ENCODE measurements around the gene ZDHHC12. TPM values are rescaled to one million over a fixed set of nuclear protein-coding genes. Genes with fewer than 3 reads are reported as not detected.

ZDHHC12 gene
- total RNA-seq, 1 donor from 2014 or later = 40.0 TPM

DNA sequence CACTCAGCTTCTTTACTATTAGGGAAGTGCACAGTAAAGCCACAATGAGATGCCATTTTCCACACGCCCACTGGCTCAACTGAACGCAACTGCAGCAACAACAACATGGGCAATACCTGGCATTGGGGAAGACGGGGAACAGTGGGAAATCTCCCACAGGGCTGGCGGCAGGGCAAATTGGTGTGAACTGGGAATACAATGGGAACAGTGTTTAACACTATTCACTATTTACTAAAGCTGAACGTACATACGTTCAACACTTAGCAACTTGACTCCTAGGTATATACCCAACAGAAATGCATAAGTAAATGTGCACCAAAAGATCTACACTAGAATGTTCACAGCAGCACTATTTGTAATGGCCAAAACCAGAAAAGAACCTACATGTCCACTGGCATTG, 33.7 kb upstream of the ZDHHC12 start:
- ATAC-seq (ENCODE audit: low read depth) (no peak), DNase-seq (no peak)
- intact Hi-C loops (cut with micrococcal nuclease) = no loop called here
- Mint-ChIP-seq H3K4me3 (no peak overlapping the region), H3K27ac (no peak overlapping the region), H3K27me3 (no peaks in the 10 kb centered on the region), H3K9me3 (no peaks in the 10 kb centered on the region), H3K4me1 (no peaks in the 10 kb centered on the region), H3K36me3 (ENCODE audit: low read depth) (peaks cover 9% of the 10 kb centered on the region)
- ChIA-PET POLR2A (no interaction called here), CTCF (no interaction called here)
- TF ChIP-seq, protein P1, sequence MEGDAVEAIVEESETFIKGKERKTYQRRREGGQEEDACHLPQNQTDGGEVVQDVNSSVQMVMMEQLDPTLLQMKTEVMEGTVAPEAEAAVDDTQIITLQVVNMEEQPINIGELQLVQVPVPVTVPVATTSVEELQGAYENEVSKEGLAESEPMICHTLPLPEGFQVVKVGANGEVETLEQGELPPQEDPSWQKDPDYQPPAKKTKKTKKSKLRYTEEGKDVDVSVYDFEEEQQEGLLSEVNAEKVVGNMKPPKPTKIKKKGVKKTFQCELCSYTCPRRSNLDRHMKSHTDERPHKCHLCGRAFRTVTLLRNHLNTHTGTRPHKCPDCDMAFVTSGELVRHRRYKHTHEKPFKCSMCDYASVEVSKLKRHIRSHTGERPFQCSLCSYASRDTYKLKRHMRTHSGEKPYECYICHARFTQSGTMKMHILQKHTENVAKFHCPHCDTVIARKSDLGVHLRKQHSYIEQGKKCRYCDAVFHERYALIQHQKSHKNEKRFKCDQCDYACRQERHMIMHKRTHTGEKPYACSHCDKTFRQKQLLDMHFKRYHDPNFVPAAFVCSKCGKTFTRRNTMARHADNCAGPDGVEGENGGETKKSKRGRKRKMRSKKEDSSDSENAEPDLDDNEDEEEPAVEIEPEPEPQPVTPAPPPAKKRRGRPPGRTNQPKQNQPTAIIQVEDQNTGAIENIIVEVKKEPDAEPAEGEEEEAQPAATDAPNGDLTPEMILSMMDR (IDR thresholded peaks at IDR 0.05) = no peak

DNA sequence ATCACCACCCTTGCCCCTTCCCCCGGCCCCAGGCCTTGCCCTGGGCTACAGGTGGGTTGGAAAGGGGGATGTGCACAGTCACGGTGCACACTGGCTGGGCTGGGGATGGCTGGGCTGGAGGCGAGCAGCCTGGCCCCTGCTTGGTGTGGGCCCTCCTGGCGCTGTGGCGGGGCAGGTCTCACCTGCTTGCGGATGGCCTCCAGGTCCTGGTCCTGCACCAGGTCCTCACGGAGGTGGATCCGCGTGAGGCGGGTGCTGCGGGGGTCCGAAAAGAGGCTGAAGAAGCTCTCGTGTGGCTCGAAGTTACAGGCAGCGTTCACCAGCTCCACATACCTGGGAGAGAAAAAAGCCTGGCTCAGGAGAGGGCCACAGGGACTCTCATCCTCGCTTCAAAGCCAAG, 29.7 kb upstream of the ZDHHC12 start:
- POLR2A ChIA-PET = no interaction called here

DNA sequence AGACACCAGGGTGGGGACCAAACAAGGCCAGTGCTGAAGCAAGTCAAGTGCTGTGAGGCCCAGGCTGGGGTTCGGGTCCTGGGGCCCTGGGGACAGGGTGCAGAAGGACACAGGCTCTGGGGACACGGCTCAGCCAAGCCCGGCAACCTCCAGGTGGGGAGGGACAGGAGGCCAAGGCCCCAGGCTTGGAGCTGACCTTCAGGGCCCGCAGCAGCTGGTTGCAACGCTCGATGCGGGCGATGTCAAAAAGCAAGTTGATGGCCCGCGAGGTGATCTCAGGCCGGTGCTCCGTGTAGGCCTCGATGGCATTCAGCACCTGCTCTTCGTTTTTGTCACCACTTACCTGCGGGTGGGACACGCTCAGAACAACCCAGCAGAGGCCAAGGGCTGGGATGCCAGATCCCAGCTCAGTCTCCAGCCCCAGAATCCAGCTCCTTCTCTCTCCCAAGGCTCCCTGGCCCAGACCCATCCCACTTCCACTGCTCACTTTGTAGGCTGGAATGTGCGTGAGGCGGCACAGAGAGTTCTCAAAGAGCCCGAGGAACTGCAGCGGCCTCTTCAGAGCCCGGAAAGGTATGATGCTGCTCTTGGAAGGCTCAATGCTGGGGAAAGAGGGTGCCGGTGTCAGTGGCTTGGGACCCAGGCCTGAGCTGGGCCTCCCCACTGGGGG, 27.1 kb upstream of the ZDHHC12 start:
- POLR2A ChIA-PET = no interaction called here
- DNase-seq (no peak), ATAC-seq (ENCODE audit: low read depth) (no peak)
- Mint-ChIP-seq H3K27me3 (no peaks in the 10 kb centered on the region), H3K4me3 (no peak overlapping the region), H3K4me1 (no peaks in the 10 kb centered on the region), H3K27ac (no peak overlapping the region), H3K36me3 (ENCODE audit: low read depth) (peaks cover 35% of the 10 kb centered on the region), H3K9me3 (no peaks in the 10 kb centered on the region)
- TF ChIP-seq, protein P1 (IDR thresholded peaks at IDR 0.05) = no peak
- CTCF ChIA-PET = no interaction called here
- intact Hi-C loops (cut with micrococcal nuclease) = no loop called here

More for the DNA sequence above, 29.7 kb upstream of the ZDHHC12 start:
- ATAC-seq (ENCODE audit: low read depth) (no peak), DNase-seq (no peak)
- no peak overlapping the region for H3K27ac Mint-ChIP-seq
- H3K27me3 Mint-ChIP-seq = no peaks in the 10 kb centered on the region
- no peaks in the 10 kb centered on the region for H3K4me1 Mint-ChIP-seq
- no peak overlapping the region for H3K4me3 Mint-ChIP-seq
- CTCF ChIA-PET = no interaction called here
- TF ChIP-seq, protein P1 (IDR thresholded peaks at IDR 0.05) = no peak
- peaks cover 30% of the 10 kb centered on the region for H3K36me3 Mint-ChIP-seq (ENCODE audit: low read depth)
- H3K9me3 Mint-ChIP-seq = no peaks in the 10 kb centered on the region
- intact Hi-C loops (cut with micrococcal nuclease) = no loop called here

DNA sequence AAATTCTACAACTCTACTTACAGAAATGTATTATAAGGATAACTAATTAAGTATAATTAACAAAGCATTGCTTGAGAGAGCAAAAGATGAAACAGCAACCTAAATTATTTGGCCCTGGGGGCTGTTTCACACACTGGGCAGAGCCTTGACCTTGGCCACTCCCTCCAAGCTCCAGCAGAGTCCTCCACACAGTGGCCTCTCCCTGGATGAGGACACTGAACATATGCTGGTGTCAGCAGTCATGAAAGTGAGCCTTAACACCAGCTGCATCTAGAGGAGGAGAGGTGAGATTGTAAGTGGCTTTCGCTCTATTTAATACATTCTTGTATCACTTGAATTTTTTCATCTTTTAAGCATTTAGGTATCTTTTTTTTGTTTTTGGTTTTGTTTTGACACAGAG, 23.3 kb upstream of the ZDHHC12 start:
- POLR2A ChIA-PET = interaction anchor here (0.5 kb wide), 1 partner anchor 395 kb away, joined by 6 read pairs; no protein-coding TSS in a partner anchor
- intact Hi-C loops (cut with micrococcal nuclease) = no loop called here
- H3K4me3 Mint-ChIP-seq = no peak overlapping the region

DNA sequence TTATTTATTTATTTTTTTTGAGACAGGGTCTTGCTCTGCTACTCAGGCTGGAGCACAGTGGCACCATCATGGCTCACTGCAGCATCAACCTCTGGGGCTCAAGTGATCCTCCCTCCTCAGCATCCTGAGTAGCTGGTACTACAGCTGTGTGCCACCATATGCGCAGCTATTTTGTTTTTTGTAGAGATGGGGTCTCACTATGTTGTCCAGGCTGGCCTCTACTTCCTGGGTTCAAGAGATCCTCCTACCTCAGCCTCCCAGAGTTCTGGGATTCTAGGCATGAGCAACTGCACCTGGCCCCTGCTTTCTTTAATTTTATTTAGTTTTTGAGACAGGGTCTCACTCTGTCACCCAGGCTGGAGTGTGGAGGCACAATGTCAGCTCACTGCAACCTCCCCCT, 19.5 kb upstream of the ZDHHC12 start:
- H3K4me1 Mint-ChIP-seq = no peaks in the 10 kb centered on the region
- intact Hi-C loops (cut with micrococcal nuclease) = no loop called here
- H3K9me3 Mint-ChIP-seq = no peaks in the 10 kb centered on the region
- ChIA-PET CTCF (no interaction called here), POLR2A (interaction anchor here (0.6 kb wide), 1 partner anchor 73 kb away, joined by 12 read pairs; no protein-coding TSS in a partner anchor)
- no peaks in the 10 kb centered on the region for H3K27me3 Mint-ChIP-seq
- no peak for DNase-seq
- no peak for ATAC-seq (ENCODE audit: low read depth)
- TF ChIP-seq, protein P1 (IDR thresholded peaks at IDR 0.05) = no peak
- H3K36me3 Mint-ChIP-seq (ENCODE audit: low read depth) = peaks cover 30% of the 10 kb centered on the region
- H3K27ac Mint-ChIP-seq = no peak overlapping the region
- H3K4me3 Mint-ChIP-seq = no peak overlapping the region

More for the DNA sequence above, 23.3 kb upstream of the ZDHHC12 start:
- H3K27ac Mint-ChIP-seq = no peak overlapping the region
- H3K9me3 Mint-ChIP-seq = no peaks in the 10 kb centered on the region
- DNase-seq (no peak), ATAC-seq (ENCODE audit: low read depth) (no peak)
- peaks cover 26% of the 10 kb centered on the region for H3K36me3 Mint-ChIP-seq (ENCODE audit: low read depth)
- TF ChIP-seq, protein P1 (IDR thresholded peaks at IDR 0.05) = no peak
- CTCF ChIA-PET = no interaction called here
- no peaks in the 10 kb centered on the region for H3K27me3 Mint-ChIP-seq
- H3K4me1 Mint-ChIP-seq = no peaks in the 10 kb centered on the region

Measured in activated B cell treated with CpG ODN at 0.5 μM for 24 hours (primary cell).